ENCODE measurements around the gene CHD3. TPM values are rescaled to one million over a fixed set of nuclear protein-coding genes. Genes with fewer than 3 reads are reported as not detected.

CHD3 gene
- total RNA-seq, 4 donors from 2014 or later = 14.8 to 41.4 (median 31.3) TPM

DNA sequence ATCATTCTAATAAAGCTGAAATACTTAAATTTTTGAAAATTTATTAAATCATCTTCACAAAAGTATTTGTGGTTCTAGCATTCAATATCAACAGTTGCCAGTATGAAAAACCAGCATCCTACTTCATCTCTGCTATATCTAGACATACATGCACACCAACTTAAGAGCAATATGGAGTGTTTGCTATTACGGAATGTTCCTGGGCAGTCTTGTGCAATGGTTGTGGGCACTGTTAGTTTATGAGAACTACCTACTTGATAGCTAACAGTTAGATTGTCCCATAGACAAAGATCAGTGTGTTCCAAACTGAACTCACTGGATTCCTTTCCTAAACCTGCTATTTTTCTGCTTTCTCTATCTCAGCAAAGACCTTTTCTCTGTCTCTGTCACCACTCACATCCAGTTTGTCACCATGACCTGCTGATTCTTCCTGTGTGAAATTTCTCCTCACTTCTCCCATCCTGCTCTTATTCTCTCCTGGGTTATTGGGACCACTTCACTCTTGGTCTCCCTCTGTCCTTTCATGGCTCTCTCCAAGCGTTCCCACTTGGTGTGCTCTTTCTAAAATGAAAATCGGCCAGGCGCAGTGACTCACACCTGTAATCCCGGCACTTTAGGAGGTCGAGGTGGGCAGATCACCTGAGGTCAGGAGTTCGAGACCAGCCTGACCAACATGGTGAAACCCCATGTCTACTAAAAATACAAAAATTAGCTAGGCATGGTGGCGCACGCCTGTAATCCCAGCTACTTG, 71.1 kb downstream of the CHD3 start:
- no peak for TF ChIP-seq CTCF (IDR thresholded peaks at IDR 0.05; ENCODE audit: low read depth)

DNA sequence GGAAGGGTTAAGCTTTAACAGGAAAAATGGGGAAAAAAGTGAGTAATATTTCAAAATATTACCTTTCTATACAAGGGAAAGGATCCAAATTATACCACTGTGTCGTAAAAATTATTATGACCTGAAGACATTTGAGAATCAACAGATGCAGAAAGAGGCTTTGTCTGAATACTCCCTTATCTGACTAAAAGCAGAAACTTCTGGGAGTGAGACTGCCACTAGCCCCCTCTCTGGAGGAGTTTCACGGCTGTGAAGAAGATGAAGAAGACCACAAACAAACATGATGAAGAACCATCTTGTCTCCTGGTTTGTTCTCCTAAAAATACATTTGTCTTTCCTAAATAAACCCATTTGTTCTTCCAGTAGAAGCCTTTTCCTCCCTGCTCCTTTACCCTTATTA, 72.8 kb downstream of the CHD3 start:
- TF ChIP-seq CTCF (IDR thresholded peaks at IDR 0.05; ENCODE audit: low read depth) = no peak

Small RNA genes lying within 50 kb of the gene (small RNA-seq; reads per million reads assigned to genes)
- gene SCARNA21 = 2.9 reads per million, percentile 57 among the genes with 10 or more reads in this experiment

Other genes with a start within 250 kb of the CHD3 start
- gene ATP1B2, start 237.9 kb upstream of the CHD3 start, total RNA-seq = under 1 TPM in 1 of 4 donors, not detected in 3; 0.38 TPM
- gene TP53, start 201.3 kb upstream of the CHD3 start, total RNA-seq = 10 to 100 TPM; 13.8 to 21.7 (median 16.4) TPM
- 1 to 10 TPM; 1.1 to 3.3 (median 2.1) TPM for gene WRAP53, start 200.3 kb upstream of the CHD3 start, total RNA-seq
- gene EFNB3, start 183.6 kb upstream of the CHD3 start, total RNA-seq = under 1 TPM; 0.22 to 0.82 (median 0.55) TPM
- under 1 TPM; under 0.01 to 0.22 (median 0.18) TPM for gene DNAH2, start 171.0 kb upstream of the CHD3 start, total RNA-seq
- 10 to 100 TPM in 1 of 4 donors, 1 to 10 TPM in 3; 5.6 to 10.4 (median 6.6) TPM for gene KDM6B, start 54.6 kb upstream of the CHD3 start, total RNA-seq
- gene TMEM88, start 33.7 kb upstream of the CHD3 start, total RNA-seq = 10 to 100 TPM in 2 of 4 donors, 1 to 10 TPM in 2; 1.0 to 16.0 (median 10.8) TPM
- gene NAA38, start 31.2 kb upstream of the CHD3 start, total RNA-seq = 100 to 1,000 TPM in 2 of 4 donors, 10 to 100 TPM in 2; 68.0 to 184 (median 96.7) TPM
- gene CYB5D1, start 30.8 kb upstream of the CHD3 start, total RNA-seq = 1 to 10 TPM; 4.1 to 7.7 (median 6.3) TPM
- gene RNF227, start 27.5 kb downstream of the CHD3 start, total RNA-seq = 1 to 10 TPM; 1.5 to 6.1 (median 2.8) TPM
- 1 to 10 TPM in 1 of 4 donors, under 1 TPM in 2, not detected in 1; 0.44 to 2.8 (median 0.51) TPM for gene KCNAB3, start 41.1 kb downstream of the CHD3 start, total RNA-seq
- 10 to 100 TPM; 28.8 to 43.5 (median 37.5) TPM for gene TRAPPC1, start 43.2 kb downstream of the CHD3 start, total RNA-seq
- 10 to 100 TPM in 3 of 4 donors, 1 to 10 TPM in 1; 7.5 to 27.3 (median 21.9) TPM for gene CNTROB, start 43.4 kb downstream of the CHD3 start, total RNA-seq
- not detected for gene GUCY2D, start 113.8 kb downstream of the CHD3 start, total RNA-seq
- 10 to 100 TPM in 2 of 4 donors, 1 to 10 TPM in 2; 4.9 to 36.4 (median 10.9) TPM for gene ALOX15B, start 150.3 kb downstream of the CHD3 start, total RNA-seq
- not detected for gene ALOX12B, start 198.9 kb downstream of the CHD3 start, total RNA-seq
- not detected for gene ALOXE3, start 229.7 kb downstream of the CHD3 start, total RNA-seq
- not detected for gene HES7, start 235.3 kb downstream of the CHD3 start, total RNA-seq

All from subcutaneous adipose tissue (tissue), 4 donors.